Measurements from ENCODE around the gene RNF5. TPM values are rescaled to one million over a fixed set of nuclear protein-coding genes. Genes with fewer than 3 reads are reported as not detected.

Gene RNF5
- total and polyA plus RNA-seq, 10 donors = 36.0 to 77.8 (median 56.1) TPM

DNA sequence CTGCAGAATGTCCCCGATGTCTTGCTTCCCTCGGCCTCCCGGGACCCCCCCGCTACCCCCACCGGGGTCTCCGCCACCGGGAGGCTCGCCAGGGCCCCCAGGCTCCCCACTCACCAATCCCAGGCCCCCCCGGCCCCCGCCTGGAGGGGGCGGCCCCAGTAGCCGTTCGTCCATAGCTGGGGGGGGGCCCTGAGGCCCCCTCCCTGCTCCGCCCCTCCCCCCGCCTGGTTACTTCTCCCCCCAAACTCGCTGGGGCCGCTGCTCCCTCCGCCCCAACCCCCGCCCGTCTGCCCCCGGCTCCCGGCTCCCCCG lies 11.5 kb downstream of the RNF5 start:
- H3K4me1 ChIP-seq = peaks cover 57 to 94% (median 80%) of the 10 kb centered on the region in 6 donors
- H3K9me3 ChIP-seq = no peaks in the 10 kb centered on the region
- WGBS, 5 donors = 0 to 18% (median 11%) methylated on average over 5 to 23 of the region's 23 CpGs
- H3K4me3 ChIP-seq = peak overlapping the region; percentile 61 to 89 (median 73)
- intact Hi-C loops (cut with DNase I; ENCODE audit: low total_unique reads) = loop anchor here (10.0 kb wide), 1 partner anchor 65 kb away; the partner anchor contains the start of gene ATF6B
- H3K27me3 ChIP-seq (replicated peaks in 1 of 7) = no peaks in the 10 kb centered on the region
- H3K27ac ChIP-seq = peak overlapping the region; percentile 91 to 100 (median 98)
- peaks cover 0 to 38% (median 21%) of the 10 kb centered on the region in 6 donors for H3K36me3 ChIP-seq
- no peak for TF ChIP-seq POLR2A (IDR thresholded peaks at IDR 0.05)
- TF ChIP-seq, protein P1, sequence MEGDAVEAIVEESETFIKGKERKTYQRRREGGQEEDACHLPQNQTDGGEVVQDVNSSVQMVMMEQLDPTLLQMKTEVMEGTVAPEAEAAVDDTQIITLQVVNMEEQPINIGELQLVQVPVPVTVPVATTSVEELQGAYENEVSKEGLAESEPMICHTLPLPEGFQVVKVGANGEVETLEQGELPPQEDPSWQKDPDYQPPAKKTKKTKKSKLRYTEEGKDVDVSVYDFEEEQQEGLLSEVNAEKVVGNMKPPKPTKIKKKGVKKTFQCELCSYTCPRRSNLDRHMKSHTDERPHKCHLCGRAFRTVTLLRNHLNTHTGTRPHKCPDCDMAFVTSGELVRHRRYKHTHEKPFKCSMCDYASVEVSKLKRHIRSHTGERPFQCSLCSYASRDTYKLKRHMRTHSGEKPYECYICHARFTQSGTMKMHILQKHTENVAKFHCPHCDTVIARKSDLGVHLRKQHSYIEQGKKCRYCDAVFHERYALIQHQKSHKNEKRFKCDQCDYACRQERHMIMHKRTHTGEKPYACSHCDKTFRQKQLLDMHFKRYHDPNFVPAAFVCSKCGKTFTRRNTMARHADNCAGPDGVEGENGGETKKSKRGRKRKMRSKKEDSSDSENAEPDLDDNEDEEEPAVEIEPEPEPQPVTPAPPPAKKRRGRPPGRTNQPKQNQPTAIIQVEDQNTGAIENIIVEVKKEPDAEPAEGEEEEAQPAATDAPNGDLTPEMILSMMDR (IDR thresholded peaks at IDR 0.05 in 8 of 11, conservative IDR thresholded peaks at IDR 0.05 in 3 of 11) = no peak
- peak; percentile 91 for DNase-seq

DNA sequence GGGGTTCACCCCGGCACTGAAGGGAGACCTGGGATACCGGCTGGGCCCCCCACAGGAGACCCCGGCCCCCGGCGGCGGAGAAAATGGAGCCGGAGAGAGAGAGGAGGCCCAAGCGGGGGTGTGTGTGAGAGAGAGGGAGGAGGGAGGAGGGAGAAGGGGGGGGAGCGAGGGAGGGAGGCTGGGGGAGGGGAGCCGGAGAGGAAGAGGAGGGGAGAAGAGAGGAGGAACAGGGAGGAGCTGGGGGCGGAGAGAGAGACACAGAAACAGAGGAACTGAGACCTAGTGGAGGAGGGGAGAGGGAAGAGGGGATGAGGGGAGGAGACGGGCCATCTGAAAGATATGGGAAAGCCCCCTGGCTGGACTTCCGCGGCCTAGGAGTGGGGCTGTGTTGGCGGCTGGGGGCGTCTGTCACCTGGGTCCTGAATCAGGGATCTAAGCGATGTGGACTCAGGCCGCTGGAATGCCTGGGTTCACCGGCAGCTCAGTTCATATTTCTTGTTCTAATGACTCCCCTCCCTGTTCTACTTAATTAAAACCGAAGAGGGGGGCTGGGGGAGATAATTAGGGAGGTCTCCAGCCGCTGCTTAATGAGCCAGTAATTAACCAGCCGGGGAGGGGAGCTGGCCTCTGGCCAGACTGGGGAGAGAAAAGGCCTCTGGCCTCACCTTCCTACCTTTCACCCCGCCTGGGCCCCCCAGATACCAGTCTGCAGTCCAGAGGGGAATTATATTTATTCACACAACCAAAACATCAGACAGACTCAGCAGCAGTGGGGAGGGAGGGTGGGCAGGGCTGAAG lies 12.0 kb downstream of the RNF5 start, which contains the start of gene PBX2:
Gene PBX2, minus strand, starts transcription at position 149 of the 798 bp plus-strand sequence. CDS start 287 bp downstream, outside the sequence.
- intact Hi-C loops (cut with DNase I; ENCODE audit: low total_unique reads) = loop anchor here (10.0 kb wide), 1 partner anchor 65 kb away; the partner anchor contains the start of gene ATF6B
- Histone ChIP-seq H3K4me1 (peaks cover 62 to 94% (median 83%) of the 10 kb centered on the region in 6 donors), H3K27ac (peak within 1 kb of the TSS; percentile 91 to 100 (median 98)), H3K9me3 (no peaks in the 10 kb centered on the region), H3K27me3 (replicated peaks in 1 of 7) (no peaks in the 10 kb centered on the region), H3K4me3 (peak within 1 kb of the TSS; percentile 61 to 89 (median 73)), H3K36me3 (peaks cover 0 to 37% (median 21%) of the 10 kb centered on the region in 6 donors)
- 0 to 5% (median 2%) methylated on average over 19 to 23 of the region's 23 CpGs for WGBS, 5 donors
- peak; percentile 72 to 92 (median 84) for TF ChIP-seq POLR2AphosphoS5 (IDR thresholded peaks at IDR 0.05)
- peak in 1 of 3 donors; percentile 58 for TF ChIP-seq POLR2A (IDR thresholded peaks at IDR 0.05)
- TF ChIP-seq, protein P1 (IDR thresholded peaks at IDR 0.05 in 8 of 11, conservative IDR thresholded peaks at IDR 0.05 in 3 of 11) = peak in 1 of 11 experiments; percentile 13
- DNase-seq = peak; percentile 96

DNA sequence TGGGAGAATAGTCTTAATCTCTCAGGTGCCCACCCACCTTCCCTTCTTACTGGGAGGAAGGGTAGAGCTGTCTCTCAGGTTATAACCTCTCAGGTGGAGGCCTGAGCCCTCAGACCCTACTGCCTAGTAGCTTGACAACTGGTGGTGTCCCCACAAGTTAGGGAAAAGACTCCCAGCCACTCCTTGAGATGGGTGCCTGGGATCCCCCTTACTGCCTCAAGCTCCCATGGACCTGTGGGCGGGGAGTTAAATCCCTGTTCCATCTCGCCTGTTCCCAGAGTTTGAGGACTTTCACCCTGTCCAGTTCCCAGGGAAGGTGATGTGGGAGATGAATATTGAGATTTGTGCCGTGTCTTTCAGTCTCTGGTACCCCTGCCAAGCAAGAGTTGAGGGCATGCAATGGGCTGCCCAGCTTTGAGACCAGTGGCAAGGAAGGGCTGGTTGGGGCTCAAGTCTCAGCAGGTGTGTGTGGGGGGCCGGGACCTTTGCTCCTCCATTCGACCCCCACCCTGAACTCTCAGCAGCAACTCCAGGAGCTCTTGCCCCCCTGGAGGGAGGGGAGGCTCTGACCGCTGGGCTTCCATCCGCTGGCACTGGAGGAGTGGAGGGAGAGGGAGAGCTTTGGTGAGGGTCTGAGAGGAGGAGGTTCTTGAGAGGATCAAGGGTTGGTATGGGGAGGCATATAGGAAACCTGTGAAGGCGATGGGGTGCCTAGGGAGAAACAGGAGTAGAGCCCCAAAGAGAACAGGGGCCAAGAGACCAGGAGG lies 12.9 kb downstream of the RNF5 start:
- Histone ChIP-seq H3K27me3 (replicated peaks in 1 of 7) (no peaks in the 10 kb centered on the region), H3K4me1 (peaks cover 62 to 88% (median 83%) of the 10 kb centered on the region in 6 donors), H3K9me3 (no peaks in the 10 kb centered on the region), H3K36me3 (peaks cover 0 to 32% (median 20%) of the 10 kb centered on the region in 6 donors), H3K27ac (peak overlapping the region; percentile 85 to 100 (median 98)), H3K4me3 (peak overlapping the region; percentile 61 to 89 (median 73))
- TF ChIP-seq, protein P1 (IDR thresholded peaks at IDR 0.05 in 8 of 11, conservative IDR thresholded peaks at IDR 0.05 in 3 of 11) = no peak
- TF ChIP-seq POLR2AphosphoS5 (IDR thresholded peaks at IDR 0.05) (no peak), POLR2A (IDR thresholded peaks at IDR 0.05) (no peak)
- intact Hi-C loops (cut with DNase I; ENCODE audit: low total_unique reads) = loop anchor here (10.0 kb wide), 1 partner anchor 66 kb away; the partner anchor contains the start of gene ATF6B
- no peak for DNase-seq
- WGBS, 5 donors = 60 to 76% (median 65%) methylated on average over 8 of the region's 8 CpGs
